Upper lobe of left lung (tissue), 4 donors: ENCODE measurements around the gene NT5M.

Source experiments
- POLR2A ChIP-seq, 4 donors: fragments of 450-650 bp; IDR thresholded peaks; one replicate each; pipeline ENCODE4 v1.5.1; 2016 to 2017; ENCODE audit warnings: antibody characterized with exemption in 4 of 4, mild to moderate bottlenecking in 2 of 4
- TF ChIP-seq, protein P1 (sequence below), 6 experiments: fragments of 450-650 bp in 4 of 6; fragments of 200-600 bp in 2 of 6; sonication (generic) in 2 of 6; IDR thresholded peaks; one replicate each; pipeline ENCODE4 v1.5.1; 2016 to 2019; ENCODE audit warnings: antibody characterized with exemption in 6 of 6

DNA sequence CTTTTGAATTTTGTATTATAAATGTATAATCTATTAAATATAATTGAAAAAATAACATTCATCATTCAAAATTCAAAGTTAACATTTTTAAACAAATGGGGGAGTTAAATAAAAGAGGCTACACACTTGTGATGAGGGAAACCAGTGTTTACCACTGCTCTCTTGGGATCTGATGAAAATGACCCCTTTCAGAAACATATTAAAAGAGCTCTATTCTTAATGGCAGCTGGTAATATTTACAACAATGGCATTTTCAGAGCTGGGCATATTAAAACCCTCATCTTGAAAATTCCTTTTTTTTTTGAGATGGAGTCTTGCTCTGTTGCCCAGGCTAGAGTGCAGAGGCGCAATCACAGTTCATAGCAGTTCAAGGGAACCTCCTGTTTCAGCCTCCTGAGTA lies 46.9 kb upstream of the NT5M start:
- TF ChIP-seq, protein P1, sequence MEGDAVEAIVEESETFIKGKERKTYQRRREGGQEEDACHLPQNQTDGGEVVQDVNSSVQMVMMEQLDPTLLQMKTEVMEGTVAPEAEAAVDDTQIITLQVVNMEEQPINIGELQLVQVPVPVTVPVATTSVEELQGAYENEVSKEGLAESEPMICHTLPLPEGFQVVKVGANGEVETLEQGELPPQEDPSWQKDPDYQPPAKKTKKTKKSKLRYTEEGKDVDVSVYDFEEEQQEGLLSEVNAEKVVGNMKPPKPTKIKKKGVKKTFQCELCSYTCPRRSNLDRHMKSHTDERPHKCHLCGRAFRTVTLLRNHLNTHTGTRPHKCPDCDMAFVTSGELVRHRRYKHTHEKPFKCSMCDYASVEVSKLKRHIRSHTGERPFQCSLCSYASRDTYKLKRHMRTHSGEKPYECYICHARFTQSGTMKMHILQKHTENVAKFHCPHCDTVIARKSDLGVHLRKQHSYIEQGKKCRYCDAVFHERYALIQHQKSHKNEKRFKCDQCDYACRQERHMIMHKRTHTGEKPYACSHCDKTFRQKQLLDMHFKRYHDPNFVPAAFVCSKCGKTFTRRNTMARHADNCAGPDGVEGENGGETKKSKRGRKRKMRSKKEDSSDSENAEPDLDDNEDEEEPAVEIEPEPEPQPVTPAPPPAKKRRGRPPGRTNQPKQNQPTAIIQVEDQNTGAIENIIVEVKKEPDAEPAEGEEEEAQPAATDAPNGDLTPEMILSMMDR (IDR thresholded peaks at IDR 0.05) = no peak
- TF ChIP-seq POLR2A (IDR thresholded peaks at IDR 0.05) = no peak
